Neural cell (in vitro differentiated cells): Measurements from ENCODE around the gene ST3GAL3. TPM values are rescaled to one million over a fixed set of nuclear protein-coding genes. Genes with fewer than 3 reads are reported as not detected.

Experiments used
- H2AFZ ChIP-seq: fragments of 200-600, 300-800 bp; sonication (generic), shearing (Covaris generic); 2 replicates; pipeline ENCODE4 v1.6.0; 2014; ENCODE audit warnings: low read depth, mild to moderate bottlenecking, antibody characterized with exemption, low read length, moderate library complexity
- H3F3A ChIP-seq: fragments of 200-600 bp; shearing (Covaris generic); 2 replicates; pipeline ENCODE4 v1.6.1; 2016; ENCODE audit warnings: mild to moderate bottlenecking, moderate library complexity, mixed read lengths, antibody characterized with exemption, low read length; ENCODE audit not compliant: insufficient read depth, poor library complexity, severe bottlenecking
- H3K27ac ChIP-seq: fragments of 200-600, 300-800 bp; sonication (generic), shearing (Covaris generic); 2 replicates; pipeline ENCODE4 v1.5.1; 2014; ENCODE audit warnings: mild to moderate bottlenecking, low read length, moderate library complexity
- H3K27me3 ChIP-seq: fragments of 300-800, 200-600 bp; sonication (generic), shearing (Covaris generic); 2 replicates; pipeline ENCODE4 v1.6.0; 2014; ENCODE audit warnings: mild to moderate bottlenecking, low read depth, low read length, moderate library complexity; ENCODE audit not compliant: insufficient read depth
- H3K36me3 ChIP-seq: fragments of 300-800, 200-600 bp; sonication (generic), shearing (Covaris generic); 2 replicates; pipeline ENCODE4 v1.5.1; 2014; ENCODE audit warnings: mild to moderate bottlenecking, antibody characterized with exemption, low read length, moderate library complexity; ENCODE audit not compliant: insufficient read depth
- H3K4me2 ChIP-seq: fragments of 300-800, 200-600 bp; sonication (generic), shearing (Covaris generic); 2 replicates; pipeline ENCODE4 v1.6.0; 2014; ENCODE audit warnings: mild to moderate bottlenecking, low read length
- H3K4me3 ChIP-seq: fragments of 300-800, 200-600 bp; sonication (generic), shearing (Covaris generic); 2 replicates; pipeline ENCODE4 v1.5.1; 2014; ENCODE audit warnings: mild to moderate bottlenecking, low read length, moderate library complexity
- H3K79me2 ChIP-seq: fragments of 200-600 bp; shearing (Covaris generic); replicated peaks from 2 replicates; pipeline ENCODE4 v1.6.0; 2014; ENCODE audit warnings: mild to moderate bottlenecking, low read length, moderate library complexity; ENCODE audit not compliant: insufficient read depth
- H3K9ac ChIP-seq: fragments of 300-800, 200-600 bp; sonication (generic), shearing (Covaris generic); 2 replicates; pipeline ENCODE4 v1.6.1; 2016; ENCODE audit warnings: mild to moderate bottlenecking, low read length, mixed read lengths
- H3K9me2 ChIP-seq: fragments of 200-600 bp; shearing (Covaris generic); 2 replicates; pipeline ENCODE4 v1.6.1; 2016; ENCODE audit warnings: mild to moderate bottlenecking, low read length, mixed read lengths; ENCODE audit not compliant: insufficient read depth
- H3K9me3 ChIP-seq: fragments of 200-600, 300-800 bp; sonication (generic), shearing (Covaris generic); 2 replicates; pipeline ENCODE4 v1.6.1; 2016; ENCODE audit warnings: mild to moderate bottlenecking, mixed run types, low read length, moderate library complexity, mixed read lengths
- H4K20me1 ChIP-seq: fragments of 200-600 bp; shearing (Covaris generic); 2 replicates; pipeline ENCODE4 v1.6.1; 2016; ENCODE audit warnings: mild to moderate bottlenecking, mixed run types; ENCODE audit not compliant: insufficient read depth
- EP300 ChIP-seq: fragments of 450-650 bp; conservative IDR thresholded peaks from 2 replicates; pipeline ENCODE4 v1.6.1; 2014; ENCODE audit warnings: antibody characterized with exemption, mild to moderate bottlenecking, moderate library complexity; ENCODE audit not compliant: poor library complexity, severe bottlenecking
- EZH2 ChIP-seq: fragments of 200-600, 300-800 bp; shearing (Covaris generic), sonication (generic); IDR thresholded peaks from 2 replicates; pipeline ENCODE4 v1.6.1; 2014; ENCODE audit warnings: antibody characterized with exemption, low read length, borderline replicate concordance, mild to moderate bottlenecking; ENCODE audit not compliant: insufficient read depth, poor library complexity, severe bottlenecking
- MXI1 ChIP-seq: fragments of 450-650 bp; conservative IDR thresholded peaks from 2 replicates; pipeline ENCODE4 v1.6.1; 2014; ENCODE audit warnings: antibody characterized with exemption, mild to moderate bottlenecking; ENCODE audit not compliant: poor library complexity, severe bottlenecking
- POLR2AphosphoS5 ChIP-seq: IDR thresholded peaks from 2 replicates; pipeline ENCODE4 v1.6.1; 2012
- RAD21 ChIP-seq: fragments of 450-650 bp; conservative IDR thresholded peaks from 2 replicates; pipeline ENCODE4 v1.6.1; 2014; ENCODE audit warnings: antibody characterized with exemption, mild to moderate bottlenecking, moderate library complexity
- SMC3 ChIP-seq: fragments of 450-650 bp; conservative IDR thresholded peaks from 2 replicates; pipeline ENCODE4 v1.6.1; 2014; ENCODE audit warnings: antibody characterized with exemption, mild to moderate bottlenecking, moderate library complexity; ENCODE audit not compliant: poor library complexity
- TAF1 ChIP-seq: IDR thresholded peaks from 2 replicates; pipeline ENCODE4 v1.6.1; 2012; ENCODE audit warnings: low read depth
- polyA plus RNA-seq: library from polyadenylated mRNA; depleted of rRNA; stranded (reverse); fragments of >200 nt; gene quantifications from 2 replicates; pipeline ENCODE4 v1.2.3, GENCODE V29; 2014
- TF ChIP-seq, protein P1 (sequence below): IDR thresholded peaks from 2 replicates; pipeline ENCODE4 v1.6.1; 2012; ENCODE audit warnings: borderline replicate concordance
- TF ChIP-seq, protein P2 (sequence below): fragments of 450-650 bp; IDR thresholded peaks from 2 replicates; pipeline ENCODE4 v1.5.1; 2014; ENCODE audit warnings: antibody characterized with exemption, mild to moderate bottlenecking, moderate library complexity; ENCODE audit not compliant: poor library complexity, severe bottlenecking

ST3GAL3 gene
- polyA plus RNA-seq, 1 donor from 2014 or later, result 36.8 TPM

DNA sequence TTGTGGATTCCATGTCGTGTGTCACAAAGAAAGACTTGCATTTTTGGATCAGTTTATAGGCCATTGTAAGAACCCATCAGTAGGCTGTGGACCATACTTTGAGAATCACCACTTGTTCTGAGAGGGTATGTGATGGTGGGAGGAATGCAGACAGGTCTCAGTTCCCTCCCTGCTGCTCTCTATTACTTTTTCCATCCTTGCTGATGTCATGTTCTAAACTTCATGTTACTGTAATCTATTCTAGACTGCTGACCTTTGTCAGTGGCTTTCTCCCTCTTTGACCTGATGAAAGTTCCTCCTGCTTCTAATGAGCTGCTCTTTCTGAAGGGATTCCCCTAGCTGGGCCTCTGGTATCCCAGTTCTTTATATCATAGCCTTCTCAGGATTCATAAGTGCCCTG, 46.1 kb downstream of the ST3GAL3 start:
- no peaks in the 10 kb centered on the region for H3F3A ChIP-seq
- H3K4me2 ChIP-seq, result no peak overlapping the region
- no peaks in the 10 kb centered on the region for H3K9me2 ChIP-seq
- no peaks in the 10 kb centered on the region for H3K79me2 ChIP-seq
- no peak overlapping the region for H2AFZ ChIP-seq
- no peaks in the 10 kb centered on the region for H3K9me3 ChIP-seq
- H3K4me3 ChIP-seq, result no peak overlapping the region
- no peaks in the 10 kb centered on the region for H3K36me3 ChIP-seq
- H3K27ac ChIP-seq, result no peak overlapping the region
- no peaks in the 10 kb centered on the region for H4K20me1 ChIP-seq
- TF ChIP-seq TAF1 (no peak), RAD21 (no peak), SMC3 (no peak)
- TF ChIP-seq, protein P1, sequence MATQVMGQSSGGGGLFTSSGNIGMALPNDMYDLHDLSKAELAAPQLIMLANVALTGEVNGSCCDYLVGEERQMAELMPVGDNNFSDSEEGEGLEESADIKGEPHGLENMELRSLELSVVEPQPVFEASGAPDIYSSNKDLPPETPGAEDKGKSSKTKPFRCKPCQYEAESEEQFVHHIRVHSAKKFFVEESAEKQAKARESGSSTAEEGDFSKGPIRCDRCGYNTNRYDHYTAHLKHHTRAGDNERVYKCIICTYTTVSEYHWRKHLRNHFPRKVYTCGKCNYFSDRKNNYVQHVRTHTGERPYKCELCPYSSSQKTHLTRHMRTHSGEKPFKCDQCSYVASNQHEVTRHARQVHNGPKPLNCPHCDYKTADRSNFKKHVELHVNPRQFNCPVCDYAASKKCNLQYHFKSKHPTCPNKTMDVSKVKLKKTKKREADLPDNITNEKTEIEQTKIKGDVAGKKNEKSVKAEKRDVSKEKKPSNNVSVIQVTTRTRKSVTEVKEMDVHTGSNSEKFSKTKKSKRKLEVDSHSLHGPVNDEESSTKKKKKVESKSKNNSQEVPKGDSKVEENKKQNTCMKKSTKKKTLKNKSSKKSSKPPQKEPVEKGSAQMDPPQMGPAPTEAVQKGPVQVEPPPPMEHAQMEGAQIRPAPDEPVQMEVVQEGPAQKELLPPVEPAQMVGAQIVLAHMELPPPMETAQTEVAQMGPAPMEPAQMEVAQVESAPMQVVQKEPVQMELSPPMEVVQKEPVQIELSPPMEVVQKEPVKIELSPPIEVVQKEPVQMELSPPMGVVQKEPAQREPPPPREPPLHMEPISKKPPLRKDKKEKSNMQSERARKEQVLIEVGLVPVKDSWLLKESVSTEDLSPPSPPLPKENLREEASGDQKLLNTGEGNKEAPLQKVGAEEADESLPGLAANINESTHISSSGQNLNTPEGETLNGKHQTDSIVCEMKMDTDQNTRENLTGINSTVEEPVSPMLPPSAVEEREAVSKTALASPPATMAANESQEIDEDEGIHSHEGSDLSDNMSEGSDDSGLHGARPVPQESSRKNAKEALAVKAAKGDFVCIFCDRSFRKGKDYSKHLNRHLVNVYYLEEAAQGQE, result no peak
- TF ChIP-seq, protein P2, sequence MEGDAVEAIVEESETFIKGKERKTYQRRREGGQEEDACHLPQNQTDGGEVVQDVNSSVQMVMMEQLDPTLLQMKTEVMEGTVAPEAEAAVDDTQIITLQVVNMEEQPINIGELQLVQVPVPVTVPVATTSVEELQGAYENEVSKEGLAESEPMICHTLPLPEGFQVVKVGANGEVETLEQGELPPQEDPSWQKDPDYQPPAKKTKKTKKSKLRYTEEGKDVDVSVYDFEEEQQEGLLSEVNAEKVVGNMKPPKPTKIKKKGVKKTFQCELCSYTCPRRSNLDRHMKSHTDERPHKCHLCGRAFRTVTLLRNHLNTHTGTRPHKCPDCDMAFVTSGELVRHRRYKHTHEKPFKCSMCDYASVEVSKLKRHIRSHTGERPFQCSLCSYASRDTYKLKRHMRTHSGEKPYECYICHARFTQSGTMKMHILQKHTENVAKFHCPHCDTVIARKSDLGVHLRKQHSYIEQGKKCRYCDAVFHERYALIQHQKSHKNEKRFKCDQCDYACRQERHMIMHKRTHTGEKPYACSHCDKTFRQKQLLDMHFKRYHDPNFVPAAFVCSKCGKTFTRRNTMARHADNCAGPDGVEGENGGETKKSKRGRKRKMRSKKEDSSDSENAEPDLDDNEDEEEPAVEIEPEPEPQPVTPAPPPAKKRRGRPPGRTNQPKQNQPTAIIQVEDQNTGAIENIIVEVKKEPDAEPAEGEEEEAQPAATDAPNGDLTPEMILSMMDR, result no peak
- H3K27me3 ChIP-seq, result no peaks in the 10 kb centered on the region
- no peak overlapping the region for H3K9ac ChIP-seq

DNA sequence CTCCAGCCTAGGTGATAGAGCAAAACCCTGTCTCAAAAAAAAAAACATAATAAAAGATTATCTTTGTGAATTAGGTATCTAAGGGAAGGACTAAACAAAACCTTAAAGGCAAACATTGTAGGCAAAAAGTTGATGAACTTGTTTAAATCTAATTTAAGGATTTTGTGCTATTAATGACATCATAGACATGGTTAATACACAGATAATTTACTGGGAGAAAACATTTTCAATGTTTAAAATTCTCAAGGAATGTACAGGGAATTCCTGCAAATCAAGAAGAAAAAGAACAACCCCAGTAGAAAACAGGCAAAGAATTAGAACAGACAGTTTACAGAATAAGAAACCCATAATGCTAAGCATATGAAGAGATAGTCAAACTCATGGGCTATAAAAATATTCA, 47.6 kb downstream of the ST3GAL3 start:
- Histone ChIP-seq H3K36me3 (no peaks in the 10 kb centered on the region), H3K4me3 (no peak overlapping the region), H4K20me1 (no peaks in the 10 kb centered on the region), H3K79me2 (no peaks in the 10 kb centered on the region), H2AFZ (no peak overlapping the region), H3K9ac (no peak overlapping the region), H3K27me3 (no peaks in the 10 kb centered on the region), H3K4me2 (no peak overlapping the region), H3F3A (no peaks in the 10 kb centered on the region), H3K9me2 (no peaks in the 10 kb centered on the region), H3K27ac (no peak overlapping the region), H3K9me3 (no peaks in the 10 kb centered on the region)
- no peak for TF ChIP-seq RAD21
- TF ChIP-seq TAF1, result no peak
- TF ChIP-seq EP300, result no peak
- TF ChIP-seq, protein P1, result no peak
- TF ChIP-seq, protein P2, result no peak
- no peak for TF ChIP-seq EZH2
- no peak for TF ChIP-seq MXI1
- TF ChIP-seq POLR2AphosphoS5, result no peak
- TF ChIP-seq SMC3, result no peak
